ENCODE results near the gene SURF4. TPM values are rescaled to one million over a fixed set of nuclear protein-coding genes. Genes with fewer than 3 reads are reported as not detected.
A peak's percentile ranks its signal among the peaks of the same experiment; 100 is the strongest.

Gene SURF4
- total and polyA plus RNA-seq, 3 donors from 2014 or later = 150 to 163 (median 151) TPM

GRCh38 chr9:133404454-133405002 lies 28.7 kb upstream of the SURF4 start:
- intact Hi-C loops (cut with DNase I; ENCODE audit: low total_unique reads) = loop anchor here (5.0 kb wide), 1 partner anchor 78 kb away; no protein-coding TSS in a partner anchor
- Histone ChIP-seq H3K4me3 (no peak overlapping the region), H3K9me3 (no peaks in the 10 kb centered on the region), H3K36me3 (ENCODE audit: low read depth, missing control alignments) (no peaks in the 10 kb centered on the region), H3K27ac (no peak overlapping the region), H3K4me1 (no peaks in the 10 kb centered on the region), H3K27me3 (no peaks in the 10 kb centered on the region)
- no peak for DNase-seq
- WGBS, 2 donors = 90 to 92% methylated on average over 12 of the region's 12 CpGs
- TF ChIP-seq POLR2A (IDR thresholded peaks at IDR 0.05) = no peak

GRCh38 chr9:133403766-133404453 lies 28.1 kb upstream of the SURF4 start:
- Histone ChIP-seq H3K4me3 (no peak overlapping the region), H3K9me3 (no peaks in the 10 kb centered on the region), H3K4me1 (no peaks in the 10 kb centered on the region), H3K27me3 (no peaks in the 10 kb centered on the region), H3K27ac (no peak overlapping the region), H3K36me3 (ENCODE audit: low read depth, missing control alignments) (no peaks in the 10 kb centered on the region)
- no peak for TF ChIP-seq POLR2A (IDR thresholded peaks at IDR 0.05)
- peak in 1 of 3 experiments; percentile 35 for TF ChIP-seq CTCF (IDR thresholded peaks at IDR 0.05)
- no peak for DNase-seq
- 81 to 89% methylated on average over 14 to 16 of the region's 16 CpGs for WGBS, 2 donors
- intact Hi-C loops (cut with DNase I; ENCODE audit: low total_unique reads) = no loop called here

- DNase-seq = no peak
- intact Hi-C loops (cut with DNase I; ENCODE audit: low total_unique reads) = no loop called here
- no peaks in the 10 kb centered on the region for H3K4me1 ChIP-seq
- no peak overlapping the region for H3K4me3 ChIP-seq
- H3K27me3 ChIP-seq = no peaks in the 10 kb centered on the region
- 89 to 100% methylated on average over 1 to 7 of the region's 7 CpGs for WGBS, 2 donors
- no peaks in the 10 kb centered on the region for H3K9me3 ChIP-seq
- no peaks in the 10 kb centered on the region for H3K36me3 ChIP-seq (ENCODE audit: low read depth, missing control alignments)
- no peak for TF ChIP-seq POLR2A (IDR thresholded peaks at IDR 0.05)
- no peak for TF ChIP-seq CTCF (IDR thresholded peaks at IDR 0.05)
- no peak overlapping the region for H3K27ac ChIP-seq
Observed at GRCh38 chr9:133402689-133403088, 26.8 kb upstream of the SURF4 start.

- no peak for TF ChIP-seq POLR2A (IDR thresholded peaks at IDR 0.05)
- TF ChIP-seq CTCF (IDR thresholded peaks at IDR 0.05) = no peak
- H3K36me3 ChIP-seq (ENCODE audit: low read depth, missing control alignments) = no peaks in the 10 kb centered on the region
- 89 to 90% methylated on average over 2 to 6 of the region's 6 CpGs for WGBS, 2 donors
- no peaks in the 10 kb centered on the region for H3K9me3 ChIP-seq
- H3K4me1 ChIP-seq = no peaks in the 10 kb centered on the region
- intact Hi-C loops (cut with DNase I; ENCODE audit: low total_unique reads) = no loop called here
- H3K27me3 ChIP-seq = no peaks in the 10 kb centered on the region
- no peak for DNase-seq
- H3K27ac ChIP-seq = no peak overlapping the region
- no peak overlapping the region for H3K4me3 ChIP-seq
Observed at GRCh38 chr9:133401588-133401987, 25.7 kb upstream of the SURF4 start.

- DNase-seq = no peak
- Histone ChIP-seq H3K9me3 (no peaks in the 10 kb centered on the region), H3K27me3 (no peaks in the 10 kb centered on the region), H3K4me3 (no peak overlapping the region), H3K4me1 (no peaks in the 10 kb centered on the region), H3K36me3 (ENCODE audit: low read depth, missing control alignments) (no peaks in the 10 kb centered on the region), H3K27ac (no peak overlapping the region)
- no peak for TF ChIP-seq CTCF (IDR thresholded peaks at IDR 0.05)
- no peak for TF ChIP-seq POLR2A (IDR thresholded peaks at IDR 0.05)
- 89 to 90% methylated on average over 2 to 12 of the region's 12 CpGs for WGBS, 2 donors
- intact Hi-C loops (cut with DNase I; ENCODE audit: low total_unique reads) = no loop called here
Observed at GRCh38 chr9:133400292-133400691, 24.4 kb upstream of the SURF4 start.
